Measurements from ENCODE around the gene COL11A2. TPM values are rescaled to one million over a fixed set of nuclear protein-coding genes. Genes with fewer than 3 reads are reported as not detected.

COL11A2 gene
- total RNA-seq, 1 donor from 2014 or later: 3.3 TPM

DNA sequence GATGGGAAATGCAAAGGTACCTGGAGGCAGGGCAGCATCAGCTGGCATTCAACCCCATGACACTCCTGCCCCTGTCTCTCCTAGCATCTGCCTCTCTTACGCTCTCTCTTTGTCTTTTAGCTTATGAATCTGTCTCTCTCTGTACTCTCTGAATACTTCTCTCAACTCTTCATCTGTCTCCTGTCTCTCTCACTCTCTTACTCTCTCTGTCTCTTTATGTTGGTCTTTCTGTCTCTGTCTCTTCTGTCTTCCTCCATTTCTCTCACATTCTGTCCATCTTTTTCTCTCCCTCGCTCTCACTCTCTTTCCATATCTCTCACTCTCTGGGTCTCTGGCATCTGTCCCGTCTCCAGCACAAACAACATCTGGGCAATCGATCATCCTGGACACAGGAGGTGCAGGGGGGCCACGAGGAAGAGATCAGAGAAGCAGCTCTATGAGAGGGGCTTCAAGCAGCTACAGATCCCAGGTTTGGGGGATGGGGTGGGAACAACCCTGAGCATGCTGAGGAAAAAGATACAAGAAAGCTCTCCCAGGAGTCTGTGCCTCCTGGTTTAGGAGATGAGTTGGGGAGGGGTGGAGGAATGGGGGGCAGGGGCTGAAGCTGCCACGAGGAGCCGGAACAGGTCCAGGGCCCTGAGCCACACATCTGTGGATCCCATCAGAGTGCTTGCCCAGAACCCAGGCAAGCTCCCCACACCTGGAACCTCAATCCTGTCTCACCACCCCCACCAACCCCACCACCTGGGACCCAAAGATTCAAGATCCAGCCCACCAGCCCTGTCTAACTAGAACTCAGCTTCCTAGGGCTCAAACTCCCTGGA is 2.4 kb downstream of the COL11A2 start:
- no peak overlapping the region for H3K4me3 Mint-ChIP-seq (ENCODE audit: unreplicated experiment)
- H3K36me3 Mint-ChIP-seq (ENCODE audit: unreplicated experiment): peaks cover 15% of the 10 kb centered on the region
- peaks cover 28% of the 10 kb centered on the region for H3K4me1 Mint-ChIP-seq (ENCODE audit: unreplicated experiment)
- TF ChIP-seq, protein P1, sequence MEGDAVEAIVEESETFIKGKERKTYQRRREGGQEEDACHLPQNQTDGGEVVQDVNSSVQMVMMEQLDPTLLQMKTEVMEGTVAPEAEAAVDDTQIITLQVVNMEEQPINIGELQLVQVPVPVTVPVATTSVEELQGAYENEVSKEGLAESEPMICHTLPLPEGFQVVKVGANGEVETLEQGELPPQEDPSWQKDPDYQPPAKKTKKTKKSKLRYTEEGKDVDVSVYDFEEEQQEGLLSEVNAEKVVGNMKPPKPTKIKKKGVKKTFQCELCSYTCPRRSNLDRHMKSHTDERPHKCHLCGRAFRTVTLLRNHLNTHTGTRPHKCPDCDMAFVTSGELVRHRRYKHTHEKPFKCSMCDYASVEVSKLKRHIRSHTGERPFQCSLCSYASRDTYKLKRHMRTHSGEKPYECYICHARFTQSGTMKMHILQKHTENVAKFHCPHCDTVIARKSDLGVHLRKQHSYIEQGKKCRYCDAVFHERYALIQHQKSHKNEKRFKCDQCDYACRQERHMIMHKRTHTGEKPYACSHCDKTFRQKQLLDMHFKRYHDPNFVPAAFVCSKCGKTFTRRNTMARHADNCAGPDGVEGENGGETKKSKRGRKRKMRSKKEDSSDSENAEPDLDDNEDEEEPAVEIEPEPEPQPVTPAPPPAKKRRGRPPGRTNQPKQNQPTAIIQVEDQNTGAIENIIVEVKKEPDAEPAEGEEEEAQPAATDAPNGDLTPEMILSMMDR (IDR thresholded peaks at IDR 0.05): no peak
- no peak for DNase-seq (ENCODE audit: extremely low spot score, unreplicated experiment)
- peaks cover 21% of the 10 kb centered on the region for H3K27me3 Mint-ChIP-seq (ENCODE audit: unreplicated experiment)
- no peak overlapping the region for H3K27ac Mint-ChIP-seq (ENCODE audit: unreplicated experiment)
- H3K9me3 Mint-ChIP-seq (ENCODE audit: unreplicated experiment): no peaks in the 10 kb centered on the region

DNA sequence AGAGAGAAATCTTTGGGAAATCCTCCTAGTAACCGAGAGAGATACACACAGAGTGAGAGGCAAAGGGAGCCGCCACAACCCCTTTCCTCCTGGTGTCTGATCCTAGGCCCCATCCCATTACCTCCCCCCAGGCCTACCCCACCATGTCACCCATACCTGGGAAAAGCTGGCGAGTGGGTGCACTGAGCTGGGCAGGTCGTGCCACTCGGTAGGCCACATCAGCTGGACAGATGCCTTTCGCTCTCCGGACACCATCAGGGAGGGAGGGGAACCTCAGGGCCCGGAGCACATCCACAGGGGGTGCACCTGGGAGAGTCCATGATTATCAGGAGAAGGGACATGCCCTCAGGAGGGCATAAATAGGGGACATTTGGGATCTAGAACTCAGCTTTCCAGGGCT is 3.1 kb downstream of the COL11A2 start:
- Mint-ChIP-seq H3K27ac (ENCODE audit: unreplicated experiment) (no peak overlapping the region), H3K27me3 (ENCODE audit: unreplicated experiment) (peaks cover 21% of the 10 kb centered on the region), H3K4me3 (ENCODE audit: unreplicated experiment) (no peak overlapping the region), H3K4me1 (ENCODE audit: unreplicated experiment) (peaks cover 28% of the 10 kb centered on the region), H3K36me3 (ENCODE audit: unreplicated experiment) (peaks cover 11% of the 10 kb centered on the region), H3K9me3 (ENCODE audit: unreplicated experiment) (no peaks in the 10 kb centered on the region)
- TF ChIP-seq, protein P1 (IDR thresholded peaks at IDR 0.05): no peak
- DNase-seq (ENCODE audit: extremely low spot score, unreplicated experiment): no peak

DNA sequence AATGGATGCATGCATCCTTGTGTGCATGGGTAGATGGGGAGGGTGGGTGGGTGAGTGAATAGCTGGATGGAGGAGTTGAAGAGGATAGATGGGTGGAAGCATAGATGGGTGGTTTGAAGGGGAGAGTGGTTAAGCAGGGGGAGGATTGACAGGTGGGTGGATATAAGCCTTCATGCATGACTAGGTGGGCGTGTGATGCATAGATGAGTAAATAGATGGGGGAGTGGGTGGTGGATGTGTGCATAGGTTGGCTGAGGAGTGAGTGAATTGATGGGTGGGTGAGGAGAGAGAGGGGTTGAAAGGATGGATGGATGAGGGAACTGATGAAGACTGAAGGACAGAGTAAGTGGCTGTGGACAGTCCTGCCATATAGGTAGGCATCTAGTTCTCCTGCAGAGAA is 4.5 kb downstream of the COL11A2 start:
- Mint-ChIP-seq H3K4me1 (ENCODE audit: unreplicated experiment) (peaks cover 22% of the 10 kb centered on the region), H3K4me3 (ENCODE audit: unreplicated experiment) (no peak overlapping the region), H3K36me3 (ENCODE audit: unreplicated experiment) (peaks cover 7% of the 10 kb centered on the region), H3K9me3 (ENCODE audit: unreplicated experiment) (no peaks in the 10 kb centered on the region), H3K27me3 (ENCODE audit: unreplicated experiment) (peaks cover 21% of the 10 kb centered on the region), H3K27ac (ENCODE audit: unreplicated experiment) (no peak overlapping the region)
- TF ChIP-seq, protein P1 (IDR thresholded peaks at IDR 0.05): no peak
- no peak for DNase-seq (ENCODE audit: extremely low spot score, unreplicated experiment)

DNA sequence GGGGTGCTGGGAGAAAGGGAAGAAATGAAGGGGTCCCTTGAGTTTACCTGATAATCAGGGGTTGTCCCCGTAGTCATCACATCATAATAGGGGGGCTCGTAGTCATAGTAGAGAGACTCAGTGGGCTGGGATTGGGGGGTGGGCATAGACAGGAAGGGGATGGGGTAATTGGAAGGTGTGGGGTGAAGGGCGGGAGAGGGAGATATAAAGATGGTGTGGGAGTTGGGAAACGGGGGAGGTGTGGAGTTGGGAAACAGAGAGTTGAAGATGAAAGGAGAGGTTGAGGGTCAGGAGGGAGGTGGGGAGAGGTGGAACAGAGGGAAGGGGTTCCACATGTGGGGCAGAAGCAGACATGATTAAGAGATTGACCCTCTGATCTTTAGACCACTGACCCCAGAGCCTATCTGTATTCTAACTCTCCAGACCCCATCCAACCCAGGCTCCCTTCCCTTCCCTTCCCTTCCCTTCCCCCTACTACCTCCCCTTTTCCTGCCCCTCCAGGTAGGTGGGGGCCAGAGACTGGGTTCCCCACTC is 6.5 kb downstream of the COL11A2 start:
- no peak for DNase-seq (ENCODE audit: extremely low spot score, unreplicated experiment)
- no peaks in the 10 kb centered on the region for H3K9me3 Mint-ChIP-seq (ENCODE audit: unreplicated experiment)
- H3K27me3 Mint-ChIP-seq (ENCODE audit: unreplicated experiment): peaks cover 21% of the 10 kb centered on the region
- H3K4me3 Mint-ChIP-seq (ENCODE audit: unreplicated experiment): no peak overlapping the region
- H3K4me1 Mint-ChIP-seq (ENCODE audit: unreplicated experiment): peaks cover 4% of the 10 kb centered on the region
- no peak overlapping the region for H3K27ac Mint-ChIP-seq (ENCODE audit: unreplicated experiment)
- peaks cover 7% of the 10 kb centered on the region for H3K36me3 Mint-ChIP-seq (ENCODE audit: unreplicated experiment)
- TF ChIP-seq, protein P1 (IDR thresholded peaks at IDR 0.05): no peak

DNA sequence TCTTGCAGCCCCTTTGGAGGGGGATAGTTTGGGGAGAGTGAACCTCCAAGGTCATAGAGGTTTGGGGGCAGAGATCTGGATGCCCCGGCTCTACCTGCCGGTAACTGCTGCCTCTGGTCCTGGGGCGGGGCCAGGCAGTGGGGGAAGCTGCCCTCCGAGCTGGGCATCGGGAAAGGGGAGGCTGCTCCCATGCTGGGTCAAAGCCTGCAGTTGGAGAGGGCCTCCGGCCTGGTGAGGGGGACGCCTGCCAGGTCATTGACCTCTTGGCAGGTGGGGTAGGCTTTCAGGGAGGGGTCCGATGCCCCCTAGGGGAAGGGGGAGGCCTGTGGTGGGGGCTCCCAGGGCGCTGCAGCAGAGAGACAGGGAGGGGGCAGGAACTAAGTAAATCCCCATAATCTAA is 7.1 kb downstream of the COL11A2 start:
- Mint-ChIP-seq H3K9me3 (ENCODE audit: unreplicated experiment) (no peaks in the 10 kb centered on the region), H3K27me3 (ENCODE audit: unreplicated experiment) (peaks cover 19% of the 10 kb centered on the region), H3K4me1 (ENCODE audit: unreplicated experiment) (peaks cover under 1% of the 10 kb centered on the region), H3K4me3 (ENCODE audit: unreplicated experiment) (no peak overlapping the region), H3K27ac (ENCODE audit: unreplicated experiment) (no peak overlapping the region), H3K36me3 (ENCODE audit: unreplicated experiment) (peaks cover 7% of the 10 kb centered on the region)
- TF ChIP-seq, protein P1 (IDR thresholded peaks at IDR 0.05): no peak
- no peak for DNase-seq (ENCODE audit: extremely low spot score, unreplicated experiment)
